ENCODE data around the gene CNOT2. TPM values are rescaled to one million over a fixed set of nuclear protein-coding genes. Genes with fewer than 3 reads are reported as not detected.

CNOT2 gene
- total and polyA plus RNA-seq, 2 donors (not counting 1 experiment from before 2014, with no cell fraction given): 65.0 to 120 TPM

GRCh38 chr12:70255311-70255710 is 12.1 kb downstream of the CNOT2 start:
- DNase-seq (no peak), ATAC-seq (ENCODE audit: low read depth) (no peak)
- no peaks in the 10 kb centered on the region for H3K27me3 ChIP-seq (replicated peaks in 1 of 4; ENCODE audit: control extremely low read depth in 1 of 4, control insufficient read depth in 3 of 4, insufficient read depth in 4 of 4, low read length in 3 of 4)
- no peak overlapping the region for H3K4me3 Mint-ChIP-seq
- no peaks in the 10 kb centered on the region for H3K36me3 ChIP-seq (replicated peaks in 1 of 2; ENCODE audit: control extremely low read depth in 1 of 2, control insufficient read depth in 1 of 2, extremely low read depth in 1 of 2, insufficient read depth in 2 of 2, low read length in 1 of 2)
- WGBS (ENCODE audit: insufficient coverage): no CpG with 5 or more reads among the region's 3 CpGs
- H3K27ac ChIP-seq (ENCODE audit: low read length in 2 of 2): peak overlapping the region in 1 of 2 donors; percentile 20
- TF ChIP-seq CTCF (IDR thresholded peaks at IDR 0.05) (no peak), EZH2 (IDR thresholded peaks at IDR 0.05; ENCODE audit: borderline replicate concordance, insufficient read depth, low read depth, low read length, poor library complexity, severe bottlenecking) (no peak)
- H3K27me3 Mint-ChIP-seq: no peaks in the 10 kb centered on the region
- H3K4me2 ChIP-seq (replicated peaks; ENCODE audit: low read depth, low read length, poor library complexity, severe bottlenecking): no peak overlapping the region
- ChIA-PET POLR2A (no interaction called here), CTCF (no interaction called here)
- peaks cover 0 to 14% of the 10 kb centered on the region in 2 donors for H3K4me1 ChIP-seq (ENCODE audit: control insufficient read depth in 2 of 2, insufficient read depth in 2 of 2, low read length in 2 of 2)
- no peaks in the 10 kb centered on the region for H3K9me3 ChIP-seq (ENCODE audit: control extremely low read depth in 1 of 3, control insufficient read depth in 2 of 3, insufficient read depth in 1 of 3, low read length in 2 of 3)
- peaks cover 62% of the 10 kb centered on the region for H3K4me1 Mint-ChIP-seq
- H3K4me3 ChIP-seq (ENCODE audit: control extremely low read depth in 1 of 5, extremely low read depth in 1 of 5, insufficient read depth in 1 of 5, low read depth in 2 of 5, low read length in 4 of 5): no peak overlapping the region
- peaks cover 97% of the 10 kb centered on the region for H3K79me2 ChIP-seq (ENCODE audit: control insufficient read depth, insufficient read depth, low read length)
- intact Hi-C loops (cut with micrococcal nuclease): no loop called here
- H2AFZ ChIP-seq (ENCODE audit: insufficient read depth, low read depth, low read length, poor library complexity, severe bottlenecking): no peak overlapping the region
- H3K9me3 Mint-ChIP-seq (ENCODE audit: insufficient read depth): no peaks in the 10 kb centered on the region
- H3K9ac ChIP-seq (ENCODE audit: low read length): no peak overlapping the region
- no peak overlapping the region for H3K27ac Mint-ChIP-seq
- H4K20me1 ChIP-seq (ENCODE audit: control insufficient read depth, insufficient read depth, low read length, poor library complexity, severe bottlenecking): peaks cover 48% of the 10 kb centered on the region

- intact Hi-C loops (cut with micrococcal nuclease): no loop called here
- H3K4me3 ChIP-seq (ENCODE audit: control extremely low read depth in 1 of 5, extremely low read depth in 1 of 5, insufficient read depth in 1 of 5, low read depth in 2 of 5, low read length in 4 of 5): no peak overlapping the region
- no peak for ATAC-seq (ENCODE audit: low read depth)
- no peak overlapping the region for H2AFZ ChIP-seq (ENCODE audit: insufficient read depth, low read depth, low read length, poor library complexity, severe bottlenecking)
- peaks cover 97% of the 10 kb centered on the region for H3K79me2 ChIP-seq (ENCODE audit: control insufficient read depth, insufficient read depth, low read length)
- CTCF ChIA-PET: no interaction called here
- POLR2A ChIA-PET: no interaction called here
- no peak overlapping the region for H3K9ac ChIP-seq (ENCODE audit: low read length)
- Mint-ChIP-seq H3K27ac (no peak overlapping the region), H3K4me1 (peaks cover 63% of the 10 kb centered on the region), H3K4me3 (no peak overlapping the region), H3K27me3 (no peaks in the 10 kb centered on the region), H3K9me3 (ENCODE audit: insufficient read depth) (no peaks in the 10 kb centered on the region)
- no peak overlapping the region for H3K4me2 ChIP-seq (replicated peaks; ENCODE audit: low read depth, low read length, poor library complexity, severe bottlenecking)
- no peak for DNase-seq
- 80% methylated on average over 1 of the region's 5 CpGs for WGBS (ENCODE audit: insufficient coverage)
- no peaks in the 10 kb centered on the region for H3K27me3 ChIP-seq (replicated peaks in 1 of 4; ENCODE audit: control extremely low read depth in 1 of 4, control insufficient read depth in 3 of 4, insufficient read depth in 4 of 4, low read length in 3 of 4)
- H3K9me3 ChIP-seq (ENCODE audit: control extremely low read depth in 1 of 3, control insufficient read depth in 2 of 3, insufficient read depth in 1 of 3, low read length in 2 of 3): no peaks in the 10 kb centered on the region
- no peaks in the 10 kb centered on the region for H3K36me3 ChIP-seq (replicated peaks in 1 of 2; ENCODE audit: control extremely low read depth in 1 of 2, control insufficient read depth in 1 of 2, extremely low read depth in 1 of 2, insufficient read depth in 2 of 2, low read length in 1 of 2)
- H3K4me1 ChIP-seq (ENCODE audit: control insufficient read depth in 2 of 2, insufficient read depth in 2 of 2, low read length in 2 of 2): peaks cover 3 to 22% of the 10 kb centered on the region in 2 donors
- peaks cover 42% of the 10 kb centered on the region for H4K20me1 ChIP-seq (ENCODE audit: control insufficient read depth, insufficient read depth, low read length, poor library complexity, severe bottlenecking)
- TF ChIP-seq EZH2 (IDR thresholded peaks at IDR 0.05; ENCODE audit: borderline replicate concordance, insufficient read depth, low read depth, low read length, poor library complexity, severe bottlenecking) (no peak), CTCF (IDR thresholded peaks at IDR 0.05) (no peak)
- peak overlapping the region in 1 of 2 donors; percentile 52 for H3K27ac ChIP-seq (ENCODE audit: low read length in 2 of 2)
Observed at GRCh38 chr12:70258605-70259403, 15.6 kb downstream of the CNOT2 start.

Data from B cell (primary cell).